Vagina (tissue), 2 donors: Measurements from ENCODE around the gene SIRT3.

Experiments
- CTCF ChIP-seq, 3 experiments: fragments of 450-650 bp in 2 of 3; fragments of 200-600 bp in 1 of 3; sonication (generic) in 1 of 3; IDR thresholded peaks; one replicate each; pipeline ENCODE4 v1.5.1; 2017 to 2019; ENCODE audit warnings: antibody characterized with exemption in 3 of 3, mild to moderate bottlenecking in 2 of 3, moderate library complexity in 2 of 3
- POLR2A ChIP-seq, 2 donors: fragments of 450-650 bp; IDR thresholded peaks; one replicate each; pipeline ENCODE4 v1.6.1; 2017; ENCODE audit warnings: antibody characterized with exemption in 2 of 2, mild to moderate bottlenecking in 2 of 2, moderate library complexity in 2 of 2

GRCh38 chr11:240315-240714, 4.2 kb upstream of the SIRT3 start:
- TF ChIP-seq CTCF (IDR thresholded peaks at IDR 0.05): no peak
- TF ChIP-seq POLR2A (IDR thresholded peaks at IDR 0.05): no peak
